Measurements from ENCODE around the gene NCOA7. TPM values are rescaled to one million over a fixed set of nuclear protein-coding genes. Genes with fewer than 3 reads are reported as not detected.

NCOA7 gene
- total and polyA plus RNA-seq, 9 of the 15 experiments (the other 6 are each of a cell fraction or from before 2014, with no cell fraction given), result 5.8 to 14.6 (median 9.3) TPM

GRCh38 chr6:125742464-125743120 is 48.2 kb upstream of the NCOA7 start:
- in situ Hi-C loops (cut with MboI), result no loop called here
- Histone ChIP-seq H3K27me3 (ENCODE audit: control insufficient read depth in 2 of 2, insufficient read depth in 2 of 2, low read length in 2 of 2) (peaks cover 20 to 26% of the 10 kb centered on the region in 2 experiments), H3K4me3 (no peak overlapping the region), H2AFZ (ENCODE audit: low read depth, low read length) (no peak overlapping the region), H3K79me2 (ENCODE audit: control insufficient read depth, insufficient read depth, low read length) (no peaks in the 10 kb centered on the region), H3K9ac (ENCODE audit: insufficient read depth in 1 of 2, low read depth in 2 of 2, low read length in 2 of 2) (no peak overlapping the region), H3K27ac (ENCODE audit: extremely low read depth, low read depth, low read length) (no peak overlapping the region), H3K4me2 (ENCODE audit: insufficient read depth, low read length) (no peak overlapping the region), H3K4me1 (replicated peaks in 1 of 2; ENCODE audit: control insufficient read depth in 2 of 2, insufficient read depth in 2 of 2, low read length in 2 of 2) (peaks cover 0 to 3% of the 10 kb centered on the region in 2 experiments; a peak in 4 of 5 replicates), H3K9me3 (replicated peaks; ENCODE audit: control insufficient read depth, insufficient read depth, low read depth, low read length) (no peaks in the 10 kb centered on the region), H3K36me3 (ENCODE audit: control insufficient read depth, insufficient read depth, low read length) (no peaks in the 10 kb centered on the region), H4K20me1 (replicated peaks; ENCODE audit: control insufficient read depth, insufficient read depth, low read length) (no peaks in the 10 kb centered on the region), H3K9me1 (ENCODE audit: control insufficient read depth, insufficient read depth, low read length) (no peaks in the 10 kb centered on the region)
- DNase-seq (ENCODE audit: extremely low read depth in 1 of 4, low spot score in 3 of 4), result no peak
- no TSS peak for BruUV-seq (replicated peaks)
- intact Hi-C loops (cut with micrococcal nuclease), result no loop called here
- ChIA-PET CTCF (ENCODE audit: low intra/inter-chr PET ratio) (no interaction called here), POLR2A (interaction anchor here (0.6 to 1.2 kb wide), 3 partner anchors 11 to 326 kb away, joined by 3 to 4 read pairs (median 3); no protein-coding TSS in a partner anchor)
- TF ChIP-seq SMARCE1 (IDR thresholded peaks at IDR 0.05) (peak; percentile 22; the same call in 1 of the 2 replicates), MCM2 (IDR thresholded peaks at IDR 0.05; ENCODE audit: low read depth) (no peak), GABPB1 (CRISPR knock-in tag; IDR thresholded peaks at IDR 0.05) (no peak), KAT7 (CRISPR knock-in tag; IDR thresholded peaks at IDR 0.05; ENCODE audit: borderline replicate concordance) (no peak), FOXA1 (IDR thresholded peaks at IDR 0.05; ENCODE audit: borderline replicate concordance) (peak; percentile 61; the same call in 1 of the 2 replicates), TAL1 (IDR thresholded peaks at IDR 0.05) (peak; percentile 36; the same call in 1 of the 2 replicates), FOXA3 (CRISPR knock-in tag; conservative IDR thresholded peaks at IDR 0.05 in 1 of 2, IDR thresholded peaks at IDR 0.05 in 1 of 2) (peak in 1 of 2 experiments; percentile 94; a peak in 2 of 4 replicates), ZFX (CRISPR knock-in tag; IDR thresholded peaks at IDR 0.05) (no peak), ARID1B (IDR thresholded peaks at IDR 0.05) (peak; percentile 57; the same call in 1 of the 2 replicates), HES1 (IDR thresholded peaks at IDR 0.05; ENCODE audit: low read depth) (peak; percentile 58; the same call in 1 of the 2 replicates), SOX6 (IDR thresholded peaks at IDR 0.05) (peak; percentile 50; the same call in 1 of the 2 replicates)
- TF ChIP-seq, protein P1, sequence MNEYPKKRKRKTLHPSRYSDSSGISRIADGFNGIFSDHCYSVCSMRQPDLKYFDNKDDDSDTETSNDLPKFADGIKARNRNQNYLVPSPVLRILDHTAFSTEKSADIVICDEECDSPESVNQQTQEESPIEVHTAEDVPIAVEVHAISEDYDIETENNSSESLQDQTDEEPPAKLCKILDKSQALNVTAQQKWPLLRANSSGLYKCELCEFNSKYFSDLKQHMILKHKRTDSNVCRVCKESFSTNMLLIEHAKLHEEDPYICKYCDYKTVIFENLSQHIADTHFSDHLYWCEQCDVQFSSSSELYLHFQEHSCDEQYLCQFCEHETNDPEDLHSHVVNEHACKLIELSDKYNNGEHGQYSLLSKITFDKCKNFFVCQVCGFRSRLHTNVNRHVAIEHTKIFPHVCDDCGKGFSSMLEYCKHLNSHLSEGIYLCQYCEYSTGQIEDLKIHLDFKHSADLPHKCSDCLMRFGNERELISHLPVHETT (CRISPR knock-in tag; conservative IDR thresholded peaks at IDR 0.05 in 1 of 2, IDR thresholded peaks at IDR 0.05 in 1 of 2), result no peak
- no peak for FAIRE-seq
- ATAC-seq, result no peak
- WGBS (ENCODE audit: insufficient coverage, low coverage, missing lambda C conversion rate), result 1% methylated on average over 5 of the region's 5 CpGs
